HG03280 (cell line): ENCODE measurements around the gene BEX5.
A peak's percentile ranks its signal among the peaks of the same experiment; 100 is the strongest.
"Not testable (repeated sequence)": the region's sequence is repeated elsewhere in the genome, so short reads cannot be mapped to it uniquely, and the experiment has no call there.

ENCODE experiments used
- ATAC-seq: cut with Tn5 transposase; IDR thresholded peaks from one replicate; pipeline ENCODE4 v1.9.1; 2021; ENCODE audit warnings: mild to moderate bottlenecking, moderate library complexity; ENCODE audit not compliant: unreplicated experiment

BEX5 gene

DNA sequence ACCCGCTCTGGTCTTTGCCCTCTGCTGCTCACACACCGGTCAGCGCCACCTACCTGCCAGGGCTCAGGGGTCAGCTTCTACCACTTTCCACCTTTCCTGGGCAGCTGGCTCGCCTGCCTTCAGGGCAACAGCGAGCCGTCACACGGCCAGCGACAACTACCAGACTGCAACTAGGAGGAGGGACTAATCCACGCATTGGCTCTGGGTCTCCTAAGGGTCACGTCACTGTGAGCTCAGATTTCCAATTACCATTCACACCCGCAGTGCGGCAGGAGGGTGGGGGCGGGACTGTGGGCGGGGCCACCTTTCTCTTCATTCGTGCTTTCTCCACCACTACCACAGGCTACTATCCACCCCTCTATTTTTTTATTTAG, at the start of gene BEX5:
Gene BEX5, minus strand, starts transcription at position 172 of the 374 bp plus-strand sequence. CDS start 1,712 bp downstream, outside the sequence.
- peak; percentile 99 for ATAC-seq

- ATAC-seq, result no peak
These were observed 30.4 kb upstream of the BEX5 start for GRCh38 chrX:102185967-102186720.

- peak; percentile 49 for ATAC-seq
These were observed 624 bp downstream of the BEX5 start for GRCh38 chrX:102154900-102155805.

DNA sequence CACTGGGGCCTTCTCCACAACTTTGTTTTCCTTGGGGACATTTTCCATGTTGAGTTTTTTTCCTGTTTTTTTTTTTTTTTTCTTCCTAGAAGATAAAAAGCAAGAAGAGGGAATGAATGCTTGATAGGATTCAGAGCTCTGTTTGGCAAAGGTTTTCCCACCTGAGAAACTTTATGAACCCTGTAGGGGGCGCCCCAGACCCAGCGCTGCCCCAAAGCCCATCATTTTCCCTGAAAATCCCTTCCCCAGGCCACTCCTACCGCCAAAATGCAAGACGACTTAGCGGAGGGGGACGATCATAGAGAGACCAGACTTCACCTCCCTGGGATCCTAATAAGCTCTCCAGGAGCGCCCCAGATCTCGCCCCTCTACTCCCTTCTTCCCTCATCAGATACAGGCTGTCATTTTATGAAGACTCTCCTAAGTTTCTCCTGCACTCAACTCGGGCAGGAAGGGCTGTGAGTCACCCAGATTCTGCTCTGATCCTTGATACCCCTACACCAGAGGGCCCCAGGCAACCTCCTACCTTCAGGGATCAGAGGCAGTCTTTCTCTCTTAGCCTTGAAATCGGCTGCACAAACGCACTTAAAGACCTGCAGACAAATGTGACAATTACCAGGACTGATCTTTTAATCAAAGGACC, 1.4 kb downstream of the BEX5 start:
- ATAC-seq, result no peak

GRCh38 chrX:102142274-102142673, 13.5 kb downstream of the BEX5 start, which contains the start of gene TCEAL6:
Gene TCEAL6, minus strand, starts transcription at chrX:102142481.
- not testable (repeated sequence) for ATAC-seq

DNA sequence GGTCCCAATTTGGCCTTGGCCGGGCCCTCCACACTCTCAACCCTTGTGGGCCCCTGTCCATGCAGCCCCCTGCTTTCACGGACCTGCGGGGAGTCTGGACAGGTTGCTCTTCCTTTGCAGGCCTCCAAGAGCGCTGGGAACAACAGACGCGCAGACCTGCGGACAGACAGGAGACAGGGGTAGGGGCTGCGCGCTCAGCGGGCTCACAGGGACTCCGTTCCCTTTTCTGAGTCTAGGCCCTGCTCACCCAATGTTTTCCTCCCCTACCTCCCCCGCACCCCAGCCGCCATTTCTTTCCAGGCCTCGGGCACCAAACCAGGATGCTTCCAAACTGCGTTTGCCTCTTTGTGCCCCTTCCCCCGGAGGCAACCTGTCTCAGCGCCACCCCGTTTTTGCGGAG, 14.1 kb downstream of the BEX5 start:
- not testable (repeated sequence) for ATAC-seq

GRCh38 chrX:102140876-102141275, 14.9 kb downstream of the BEX5 start:
- ATAC-seq, result not testable (repeated sequence)

DNA sequence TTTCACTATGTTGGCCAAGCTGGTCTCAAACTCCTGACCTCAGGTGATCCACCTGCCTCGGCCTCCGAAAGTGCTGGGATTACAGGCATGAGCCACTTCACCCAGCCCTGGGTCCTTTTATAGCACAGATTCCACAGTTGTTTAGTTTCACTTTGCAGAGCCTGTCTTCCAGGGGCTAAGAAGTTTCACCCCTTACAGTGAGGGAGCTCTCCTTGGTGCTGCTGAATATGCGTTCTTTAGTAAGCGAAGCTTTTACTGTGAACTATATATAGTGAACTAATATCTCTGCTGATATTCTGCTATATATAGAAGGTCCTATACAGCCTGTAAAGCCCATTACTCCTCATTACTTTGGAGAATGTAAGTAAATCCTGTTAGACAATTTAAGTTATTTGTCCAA, 17.7 kb downstream of the BEX5 start:
- no peak for ATAC-seq

DNA sequence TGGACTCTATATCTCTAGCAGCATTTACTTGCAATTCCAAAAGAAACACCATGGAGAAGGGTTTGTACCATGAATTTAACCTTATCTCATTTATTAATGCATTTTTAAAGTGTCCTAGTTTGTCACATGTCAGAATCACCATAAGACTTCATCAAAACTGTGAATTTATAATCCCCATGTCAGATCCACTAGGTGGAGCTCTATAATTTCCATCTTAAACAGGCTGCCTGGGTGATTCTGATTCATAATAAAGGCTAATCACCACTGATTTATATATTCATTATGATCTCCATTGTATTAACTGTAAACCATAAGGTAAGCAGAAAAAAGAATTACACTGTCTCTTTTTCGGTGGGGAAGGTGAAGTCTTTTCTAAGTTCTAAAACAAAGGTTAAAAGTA, 26.3 kb downstream of the BEX5 start:
- no peak for ATAC-seq

- ATAC-seq, result no peak
These were observed 28.9 kb downstream of the BEX5 start for GRCh38 chrX:102126863-102127262.

DNA sequence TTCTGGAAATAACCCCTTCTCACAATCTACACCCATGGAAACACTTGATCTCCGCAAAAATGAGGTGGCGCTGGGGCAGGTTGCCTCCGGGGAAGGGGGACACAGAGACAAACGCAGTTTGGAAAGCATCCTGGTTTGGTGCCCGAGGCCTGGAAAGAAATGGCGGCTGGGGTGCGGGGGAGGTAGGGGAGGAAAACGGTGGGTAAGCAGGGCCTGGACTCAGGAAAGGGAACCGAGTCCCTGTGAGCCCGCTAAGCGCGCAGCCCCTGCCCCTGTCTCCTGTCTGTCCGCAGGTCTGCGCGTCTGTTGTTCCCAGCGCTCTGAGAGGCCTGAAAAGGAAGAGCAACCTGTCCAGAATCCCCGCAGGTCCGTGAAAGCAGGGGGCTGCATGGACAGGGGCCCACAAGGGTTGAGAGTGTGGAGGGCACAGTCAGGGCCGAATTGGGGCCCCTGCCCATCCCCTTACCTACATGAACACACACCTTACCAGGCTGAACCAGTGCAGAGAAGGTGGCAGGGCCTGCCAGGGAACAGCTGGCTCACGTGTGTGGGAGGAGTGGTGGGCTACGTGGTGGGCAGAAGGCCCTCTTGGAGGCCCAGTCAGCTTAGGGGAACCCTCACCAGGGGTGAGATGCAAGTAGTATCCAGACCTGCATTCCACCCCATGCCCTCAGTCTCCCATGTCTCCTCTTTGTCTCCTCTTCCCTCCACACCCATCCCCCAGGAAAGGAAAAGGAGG, 29.5 kb downstream of the BEX5 start:
- not testable (repeated sequence) for ATAC-seq

- not testable (repeated sequence) for ATAC-seq
These were observed 30.3 kb downstream of the BEX5 start, which contains the start of gene TCEAL2 for GRCh38 chrX:102125436-102125835. Gene TCEAL2, plus strand, starts transcription at chrX:102125679. Its CDS starts 1,152 bp downstream, at chrX:102126831.

DNA sequence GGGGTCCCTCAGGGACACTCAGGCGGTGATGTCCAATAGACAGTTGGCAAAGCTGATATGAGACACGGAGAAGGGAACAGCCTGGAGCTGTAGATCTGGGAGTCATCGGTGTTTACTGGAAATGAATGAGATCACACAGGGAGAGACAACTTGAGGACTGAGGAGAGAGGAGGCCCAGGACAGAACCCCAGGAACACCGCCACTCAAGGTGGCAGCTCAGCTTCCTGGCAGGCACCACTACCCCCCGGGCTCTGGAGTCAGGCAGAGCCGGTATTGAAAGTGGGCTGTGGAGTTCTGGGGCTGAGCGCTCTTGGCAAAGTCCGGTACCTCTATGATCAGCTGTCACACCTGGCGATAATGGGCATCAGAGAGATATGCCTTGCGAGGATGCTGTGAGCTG, 30.8 kb downstream of the BEX5 start:
- ATAC-seq, result not testable (repeated sequence)

DNA sequence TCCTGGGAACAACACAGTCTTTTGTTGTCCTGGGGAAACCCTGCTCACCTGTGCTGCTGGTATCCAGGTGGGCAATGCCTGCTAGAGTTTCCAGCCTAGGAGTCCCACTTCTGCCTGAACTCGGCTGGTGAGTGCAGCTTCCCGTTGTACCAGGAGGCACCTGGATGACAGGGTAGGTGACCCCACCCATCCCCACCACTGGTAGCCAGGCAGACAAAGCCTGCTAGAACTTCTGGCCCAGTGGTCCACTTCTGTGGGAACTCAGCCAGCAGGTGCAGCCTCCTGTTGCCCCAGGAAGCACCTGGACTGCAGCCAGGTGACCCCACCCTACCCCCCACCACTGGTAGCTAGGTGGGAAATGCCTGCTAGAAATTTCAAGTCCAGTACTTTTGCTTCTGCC, 40.0 kb downstream of the BEX5 start:
- no peak for ATAC-seq

- no peak for ATAC-seq
These were observed 42.4 kb downstream of the BEX5 start for GRCh38 chrX:102113367-102113766.
